ENCODE data around the gene AKAP8.

Gene AKAP8

GRCh38 chr19:15371786-15372380, 7.7 kb downstream of the AKAP8 start:
- TF ChIP-seq, protein P1, sequence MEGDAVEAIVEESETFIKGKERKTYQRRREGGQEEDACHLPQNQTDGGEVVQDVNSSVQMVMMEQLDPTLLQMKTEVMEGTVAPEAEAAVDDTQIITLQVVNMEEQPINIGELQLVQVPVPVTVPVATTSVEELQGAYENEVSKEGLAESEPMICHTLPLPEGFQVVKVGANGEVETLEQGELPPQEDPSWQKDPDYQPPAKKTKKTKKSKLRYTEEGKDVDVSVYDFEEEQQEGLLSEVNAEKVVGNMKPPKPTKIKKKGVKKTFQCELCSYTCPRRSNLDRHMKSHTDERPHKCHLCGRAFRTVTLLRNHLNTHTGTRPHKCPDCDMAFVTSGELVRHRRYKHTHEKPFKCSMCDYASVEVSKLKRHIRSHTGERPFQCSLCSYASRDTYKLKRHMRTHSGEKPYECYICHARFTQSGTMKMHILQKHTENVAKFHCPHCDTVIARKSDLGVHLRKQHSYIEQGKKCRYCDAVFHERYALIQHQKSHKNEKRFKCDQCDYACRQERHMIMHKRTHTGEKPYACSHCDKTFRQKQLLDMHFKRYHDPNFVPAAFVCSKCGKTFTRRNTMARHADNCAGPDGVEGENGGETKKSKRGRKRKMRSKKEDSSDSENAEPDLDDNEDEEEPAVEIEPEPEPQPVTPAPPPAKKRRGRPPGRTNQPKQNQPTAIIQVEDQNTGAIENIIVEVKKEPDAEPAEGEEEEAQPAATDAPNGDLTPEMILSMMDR (IDR thresholded peaks at IDR 0.05; ENCODE audit: control extremely low read depth, extremely low read depth, low read depth, missing control alignments), result no peak
- CTCF ChIA-PET, result interaction anchor here (1.2 kb wide), 1 partner anchor 8 kb away, joined by 3 read pairs; no protein-coding TSS in a partner anchor
- POLR2A ChIA-PET, result interaction anchor here (0.6 to 0.7 kb wide), 2 partner anchors 38 to 117 kb away, joined by 3 read pairs; no protein-coding TSS in a partner anchor
- no peak for DNase-seq (ENCODE audit: extremely low spot score)

GRCh38 chr19:15371119-15371518, 8.5 kb downstream of the AKAP8 start:
- CTCF ChIA-PET, result interaction anchor here (0.8 to 1.2 kb wide), 2 partner anchors 9 to 15 kb away, joined by 3 read pairs; no protein-coding TSS in a partner anchor
- POLR2A ChIA-PET, result interaction anchor here (0.5 to 0.7 kb wide), 2 partner anchors 61 to 116 kb away, joined by 3 to 5 read pairs; no protein-coding TSS in a partner anchor
- TF ChIP-seq, protein P1 (IDR thresholded peaks at IDR 0.05; ENCODE audit: control extremely low read depth, extremely low read depth, low read depth, missing control alignments), result no peak
- DNase-seq (ENCODE audit: extremely low spot score), result no peak

DNA sequence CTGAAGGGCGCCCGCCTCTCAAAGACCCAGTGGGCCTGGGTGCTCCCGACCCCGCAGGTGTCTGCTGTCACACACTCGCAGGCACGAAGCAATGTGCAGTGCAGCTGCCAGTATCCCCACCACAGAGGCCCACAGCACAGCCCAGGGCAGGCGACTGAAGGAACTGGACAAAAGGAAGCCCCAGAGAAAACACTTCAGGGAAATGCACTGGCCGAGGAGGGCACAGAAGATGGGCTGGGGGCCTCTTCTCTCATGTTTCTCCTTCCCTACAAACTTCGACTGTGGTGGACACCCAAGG, 10.0 kb downstream of the AKAP8 start:
- POLR2A ChIA-PET, result no interaction called here
- TF ChIP-seq, protein P1 (IDR thresholded peaks at IDR 0.05; ENCODE audit: control extremely low read depth, extremely low read depth, low read depth, missing control alignments), result no peak
- CTCF ChIA-PET, result no interaction called here
- DNase-seq (ENCODE audit: extremely low spot score), result no peak

DNA sequence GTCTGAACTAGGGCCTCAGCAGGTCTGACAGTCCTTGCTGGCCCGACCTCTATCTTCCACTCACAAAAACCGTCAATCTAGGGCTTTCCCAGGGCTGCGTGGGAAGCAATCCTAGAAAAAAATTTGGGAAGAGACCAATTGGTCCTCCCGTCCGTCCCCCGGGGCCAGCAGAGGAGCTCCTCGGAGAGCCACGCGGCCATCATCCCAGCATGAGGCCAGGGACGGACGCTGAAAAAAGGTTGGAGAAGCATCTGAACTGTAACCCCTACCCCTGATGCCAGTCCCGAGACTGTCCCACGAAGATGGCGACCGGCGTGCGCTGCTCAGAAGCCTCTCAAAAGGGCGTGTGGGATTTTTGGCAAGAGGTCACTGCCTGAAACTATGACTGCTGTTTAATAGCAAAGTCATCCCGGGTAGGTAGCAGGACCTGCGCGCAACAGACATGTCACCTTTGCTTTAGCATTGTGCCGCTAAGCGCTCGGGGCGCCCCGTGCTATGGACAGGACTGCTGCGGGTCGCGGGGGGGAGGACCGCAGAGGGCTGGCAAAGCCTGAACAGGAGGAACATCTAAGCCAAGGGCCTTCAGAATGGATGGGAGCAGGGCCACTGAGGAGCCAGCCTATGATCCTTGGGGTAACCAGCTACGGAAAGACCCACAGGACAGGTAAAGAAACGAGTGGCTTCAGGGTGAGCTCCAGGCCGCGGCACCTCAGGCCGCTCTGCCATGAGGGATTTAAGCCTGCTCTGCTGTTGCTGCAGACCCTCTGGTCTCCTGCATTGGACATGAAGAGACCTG, 10.6 kb downstream of the AKAP8 start:
- DNase-seq (ENCODE audit: extremely low spot score), result no peak
- CTCF ChIA-PET, result interaction anchor here (1.0 kb wide), 1 partner anchor 7 kb away, joined by 3 read pairs; no protein-coding TSS in a partner anchor
- POLR2A ChIA-PET, result interaction anchor here (0.5 kb wide), 1 partner anchor 35 kb away, joined by 4 read pairs; no protein-coding TSS in a partner anchor
- TF ChIP-seq, protein P1 (IDR thresholded peaks at IDR 0.05; ENCODE audit: control extremely low read depth, extremely low read depth, low read depth, missing control alignments), result no peak

DNA sequence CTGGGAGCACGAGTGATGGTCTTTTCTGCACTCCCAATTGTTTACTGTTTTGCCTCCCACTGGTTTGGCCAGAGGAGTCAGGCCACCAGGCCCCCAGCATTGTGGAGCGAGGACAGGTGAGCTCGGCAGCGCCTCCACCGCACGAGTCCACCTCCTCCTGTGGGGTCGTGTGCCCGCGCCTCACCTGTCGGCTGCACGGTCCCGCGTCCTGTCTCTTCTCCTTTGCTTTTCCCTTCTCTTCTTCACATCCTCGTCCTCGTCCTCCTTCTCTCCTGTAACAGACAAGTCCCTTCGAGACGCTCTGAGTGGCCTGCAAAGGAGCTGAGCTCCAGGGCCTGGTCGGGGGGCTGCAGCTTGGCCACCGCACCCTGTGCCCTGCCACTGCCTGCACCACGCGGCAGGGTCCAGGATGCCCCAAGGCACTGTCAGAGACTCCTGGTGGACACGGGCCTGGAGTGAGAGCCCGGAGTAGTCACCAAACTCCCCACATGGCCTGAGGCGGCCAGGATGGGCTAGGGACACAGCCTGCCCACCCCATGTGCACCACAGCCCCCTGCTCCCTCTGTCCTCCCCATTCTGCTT, 11.4 kb downstream of the AKAP8 start:
- CTCF ChIA-PET, result interaction anchor here (1.0 kb wide), 1 partner anchor 8 kb away, joined by 3 read pairs; no protein-coding TSS in a partner anchor
- no peak for DNase-seq (ENCODE audit: extremely low spot score)
- POLR2A ChIA-PET, result interaction anchor here (0.9 kb wide), 1 partner anchor 9 kb away, joined by 3 read pairs; no protein-coding TSS in a partner anchor

GRCh38 chr19:15367439-15367838, 12.1 kb downstream of the AKAP8 start:
- DNase-seq (ENCODE audit: extremely low spot score), result no peak
- TF ChIP-seq, protein P1 (IDR thresholded peaks at IDR 0.05; ENCODE audit: control extremely low read depth, extremely low read depth, low read depth, missing control alignments), result no peak
- CTCF ChIA-PET, result no interaction called here
- POLR2A ChIA-PET, result interaction anchor here (0.9 kb wide), 1 partner anchor 10 kb away, joined by 3 read pairs; no protein-coding TSS in a partner anchor

More for the DNA sequence above, 11.4 kb downstream of the AKAP8 start:
- TF ChIP-seq, protein P1 (IDR thresholded peaks at IDR 0.05; ENCODE audit: control extremely low read depth, extremely low read depth, low read depth, missing control alignments), result no peak
